Loucy (cell line): ENCODE results near the gene UNC13D.

Experiments
- H2AFZ ChIP-seq: fragments of 200-600 bp; sonication (generic); 2 replicates; pipeline ENCODE4 v1.6.0; 2016; ENCODE audit warnings: antibody characterized with exemption, mild to moderate bottlenecking, low read length, moderate library complexity
- H3F3A ChIP-seq: fragments of 200-600 bp; 2 replicates; pipeline ENCODE4 v1.6.0; 2016; ENCODE audit warnings: antibody characterized with exemption, low read depth, mild to moderate bottlenecking
- H3K27me3 ChIP-seq: fragments of 200-600 bp; sonication (generic); 2 replicates; pipeline ENCODE4 v1.6.1; 2014; ENCODE audit warnings: low read length, mild to moderate bottlenecking; ENCODE audit not compliant: insufficient read depth, poor library complexity, severe bottlenecking
- H3K36me3 ChIP-seq: fragments of 200-600 bp; sonication (generic); 2 replicates; pipeline ENCODE4 v1.6.1; 2016; ENCODE audit warnings: low read length; ENCODE audit not compliant: insufficient read depth
- H3K4me1 ChIP-seq: fragments of 200-600 bp; sonication (generic); 2 replicates; pipeline ENCODE4 v1.5.1; 2014; ENCODE audit warnings: low read length, mild to moderate bottlenecking; ENCODE audit not compliant: insufficient read depth, poor library complexity, severe bottlenecking
- H3K4me2 ChIP-seq: fragments of 200-600 bp; sonication (generic); 2 replicates; pipeline ENCODE4 v1.6.0; 2014; ENCODE audit warnings: antibody characterized with exemption, low read length, low read depth, mild to moderate bottlenecking; ENCODE audit not compliant: poor library complexity, severe bottlenecking
- H3K4me3 ChIP-seq: fragments of 200-600 bp; sonication (generic); 2 replicates; pipeline ENCODE4 v1.5.1; 2014; ENCODE audit warnings: low read length, mild to moderate bottlenecking, mixed read lengths; ENCODE audit not compliant: poor library complexity, severe bottlenecking
- H3K79me2 ChIP-seq: fragments of 200-600 bp; sonication (generic); 2 replicates; pipeline ENCODE4 v1.6.1; 2014; ENCODE audit warnings: low read length; ENCODE audit not compliant: insufficient read depth
- H3K9ac ChIP-seq: fragments of 200-600 bp; sonication (generic); 2 replicates; pipeline ENCODE4 v1.6.0; 2014; ENCODE audit warnings: mild to moderate bottlenecking, low read depth, low read length, moderate library complexity; ENCODE audit not compliant: poor library complexity, severe bottlenecking
- H3K9me2 ChIP-seq: fragments of 200-600 bp; sonication (generic); replicated peaks from 2 replicates; pipeline ENCODE4 v1.6.1; 2016; ENCODE audit warnings: low read depth, low read length, mixed read lengths
- H3K9me3 ChIP-seq: fragments of 200-600 bp; sonication (generic); 2 replicates; pipeline ENCODE4 v1.6.1; 2014; ENCODE audit warnings: mild to moderate bottlenecking, antibody characterized with exemption, low read length, low read depth; ENCODE audit not compliant: insufficient read depth
- H4K20me1 ChIP-seq: fragments of 200-600 bp; sonication (generic); 2 replicates; pipeline ENCODE4 v1.6.0; 2014; ENCODE audit warnings: antibody characterized with exemption, low read length, mild to moderate bottlenecking; ENCODE audit not compliant: insufficient read depth, poor library complexity, severe bottlenecking
- CTCF ChIP-seq: fragments of 200-600 bp; sonication (generic); conservative IDR thresholded peaks from 2 replicates; pipeline ENCODE4 v1.5.1; 2014; ENCODE audit warnings: mild to moderate bottlenecking, antibody characterized with exemption, low read length
- EZH2phosphoT487 ChIP-seq: fragments of 200-600 bp; IDR thresholded peaks from 2 replicates; pipeline ENCODE4 v1.6.1; 2018; ENCODE audit warnings: antibody characterized with exemption, mild to moderate bottlenecking, moderate library complexity, borderline replicate concordance

The UNC13D gene

GRCh38 chr17:75808549-75808904, 35.7 kb downstream of the UNC13D start:
- H3K4me1 ChIP-seq, result no peaks in the 10 kb centered on the region
- H3K79me2 ChIP-seq, result peaks cover 38% of the 10 kb centered on the region
- no peaks in the 10 kb centered on the region for H3K9me3 ChIP-seq
- H3K27me3 ChIP-seq, result no peaks in the 10 kb centered on the region
- H4K20me1 ChIP-seq, result peaks cover 8% of the 10 kb centered on the region
- H3F3A ChIP-seq, result no peaks in the 10 kb centered on the region
- H2AFZ ChIP-seq, result no peak overlapping the region
- H3K4me2 ChIP-seq, result no peak overlapping the region
- TF ChIP-seq CTCF (no peak), EZH2phosphoT487 (no peak)
- H3K9ac ChIP-seq, result no peak overlapping the region
- H3K9me2 ChIP-seq, result no peaks in the 10 kb centered on the region
- peaks cover 45% of the 10 kb centered on the region; the same call in 1 of the 2 replicates for H3K36me3 ChIP-seq
- H3K4me3 ChIP-seq, result no peak overlapping the region

GRCh38 chr17:75807861-75808260, 36.3 kb downstream of the UNC13D start:
- Histone ChIP-seq H3K9me2 (no peaks in the 10 kb centered on the region), H3K9ac (no peak overlapping the region), H3K4me3 (no peak overlapping the region), H3K79me2 (peaks cover 42% of the 10 kb centered on the region), H2AFZ (no peak overlapping the region), H3F3A (no peaks in the 10 kb centered on the region), H3K4me2 (no peak overlapping the region), H3K4me1 (no peaks in the 10 kb centered on the region), H4K20me1 (peaks cover 8% of the 10 kb centered on the region), H3K27me3 (no peaks in the 10 kb centered on the region), H3K36me3 (peaks cover 38% of the 10 kb centered on the region; the same call in 1 of the 2 replicates), H3K9me3 (no peaks in the 10 kb centered on the region)
- TF ChIP-seq CTCF (no peak), EZH2phosphoT487 (no peak)

GRCh38 chr17:75806822-75807500, 37.2 kb downstream of the UNC13D start:
- no peaks in the 10 kb centered on the region for H3K27me3 ChIP-seq
- no peak overlapping the region for H3K4me3 ChIP-seq
- TF ChIP-seq CTCF, result no peak
- TF ChIP-seq EZH2phosphoT487, result no peak
- H3K79me2 ChIP-seq, result peaks cover 50% of the 10 kb centered on the region
- H2AFZ ChIP-seq, result no peak overlapping the region
- peaks cover 34% of the 10 kb centered on the region; the same call in 1 of the 2 replicates for H3K36me3 ChIP-seq
- no peaks in the 10 kb centered on the region for H3F3A ChIP-seq
- no peaks in the 10 kb centered on the region for H3K9me3 ChIP-seq
- peaks cover 8% of the 10 kb centered on the region for H4K20me1 ChIP-seq
- no peak overlapping the region for H3K9ac ChIP-seq
- no peaks in the 10 kb centered on the region for H3K4me1 ChIP-seq
- no peak overlapping the region for H3K4me2 ChIP-seq
- no peaks in the 10 kb centered on the region for H3K9me2 ChIP-seq
